Measurements from ENCODE around the gene PTTG1. TPM values are rescaled to one million over a fixed set of nuclear protein-coding genes. Genes with fewer than 3 reads are reported as not detected.

PTTG1 gene
- total RNA-seq, 1 experiment from 2014 or later = 239 TPM

- H3K4me1 Mint-ChIP-seq = peaks cover 51% of the 10 kb centered on the region
- H3K4me3 Mint-ChIP-seq = peak overlapping the region; percentile 98
Observed at GRCh38 chr5:160419458-160420330, 2.0 kb upstream of the PTTG1 start.

More at GRCh38 chr5:160419458-160420330, 2.0 kb upstream of the PTTG1 start:
- ChIA-PET CTCF (interaction anchor here (0.6 to 2.3 kb wide), 8 partner anchors 19 to 1633 kb away, joined by 3 to 26 read pairs (median 4); partner anchors contain the start of gene FAM200C), POLR2A (interaction anchor here (0.7 to 1.3 kb wide), 2 partner anchors 30 to 132 kb away, joined by 3 to 4 read pairs; no protein-coding TSS in a partner anchor)
- Mint-ChIP-seq H3K36me3 (peaks cover 30% of the 10 kb centered on the region), H3K27ac (peak overlapping the region; percentile 96), H3K27me3 (ENCODE audit: low read depth) (no peaks in the 10 kb centered on the region), H3K9me3 (no peaks in the 10 kb centered on the region)
- no peak for ATAC-seq
- TF ChIP-seq ZNF416 (CRISPR knock-in tag; IDR thresholded peaks at IDR 0.05) (no peak), ZNF671 (CRISPR knock-in tag; IDR thresholded peaks at IDR 0.05) (no peak), AR (CRISPR knock-in tag; IDR thresholded peaks at IDR 0.05) (no peak), GABPB1 (CRISPR knock-in tag; IDR thresholded peaks at IDR 0.05) (no peak), ZBTB43 (CRISPR knock-in tag; IDR thresholded peaks at IDR 0.05) (no peak), ZSCAN18 (CRISPR knock-in tag; IDR thresholded peaks at IDR 0.05) (no peak), E2F4 (CRISPR knock-in tag; IDR thresholded peaks at IDR 0.05; ENCODE audit: borderline replicate concordance, low read depth) (no peak), ZNF425 (CRISPR knock-in tag; conservative IDR thresholded peaks at IDR 0.05) (no peak), STAT6 (CRISPR knock-in tag; conservative IDR thresholded peaks at IDR 0.05; ENCODE audit: low read depth) (no peak), HMGA2 (CRISPR knock-in tag; IDR thresholded peaks at IDR 0.05) (no peak), E2F5 (CRISPR knock-in tag; IDR thresholded peaks at IDR 0.05) (no peak)
- no peak for DNase-seq (ENCODE audit: low spot score)

Measured in WTC11 (cell line).